ENCODE measurements around the gene SH3RF2. TPM values are rescaled to one million over a fixed set of nuclear protein-coding genes. Genes with fewer than 3 reads are reported as not detected.

The SH3RF2 gene
- total RNA-seq, 4 donors from 2014 or later = 67.9 to 172 (median 96.3) TPM

DNA sequence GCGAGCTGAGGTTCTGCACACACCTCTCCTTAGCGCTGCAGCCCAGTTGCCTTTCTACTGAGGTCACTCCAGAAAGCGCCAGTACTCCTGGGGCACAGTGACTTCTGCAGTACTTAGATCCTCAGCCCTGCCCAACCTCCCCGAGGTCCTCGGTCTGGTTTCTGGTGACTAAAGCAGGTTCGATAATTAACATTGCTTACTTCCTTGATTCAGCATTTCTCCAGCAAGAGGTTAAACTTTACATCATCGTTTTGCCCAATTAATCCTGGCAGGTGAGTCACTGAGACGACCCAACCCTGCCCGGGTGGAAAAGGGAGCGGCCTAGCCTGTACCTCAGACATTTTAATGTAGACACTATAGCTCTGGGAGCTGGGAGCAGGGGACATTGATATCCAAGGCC, 91.4 kb downstream of the SH3RF2 start:
- TF ChIP-seq POLR2A (IDR thresholded peaks at IDR 0.05) (peak; percentile 34), POLR2AphosphoS5 (IDR thresholded peaks at IDR 0.05) (peak in 1 of 3 donors; percentile 65)
- TF ChIP-seq, protein P1, sequence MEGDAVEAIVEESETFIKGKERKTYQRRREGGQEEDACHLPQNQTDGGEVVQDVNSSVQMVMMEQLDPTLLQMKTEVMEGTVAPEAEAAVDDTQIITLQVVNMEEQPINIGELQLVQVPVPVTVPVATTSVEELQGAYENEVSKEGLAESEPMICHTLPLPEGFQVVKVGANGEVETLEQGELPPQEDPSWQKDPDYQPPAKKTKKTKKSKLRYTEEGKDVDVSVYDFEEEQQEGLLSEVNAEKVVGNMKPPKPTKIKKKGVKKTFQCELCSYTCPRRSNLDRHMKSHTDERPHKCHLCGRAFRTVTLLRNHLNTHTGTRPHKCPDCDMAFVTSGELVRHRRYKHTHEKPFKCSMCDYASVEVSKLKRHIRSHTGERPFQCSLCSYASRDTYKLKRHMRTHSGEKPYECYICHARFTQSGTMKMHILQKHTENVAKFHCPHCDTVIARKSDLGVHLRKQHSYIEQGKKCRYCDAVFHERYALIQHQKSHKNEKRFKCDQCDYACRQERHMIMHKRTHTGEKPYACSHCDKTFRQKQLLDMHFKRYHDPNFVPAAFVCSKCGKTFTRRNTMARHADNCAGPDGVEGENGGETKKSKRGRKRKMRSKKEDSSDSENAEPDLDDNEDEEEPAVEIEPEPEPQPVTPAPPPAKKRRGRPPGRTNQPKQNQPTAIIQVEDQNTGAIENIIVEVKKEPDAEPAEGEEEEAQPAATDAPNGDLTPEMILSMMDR (IDR thresholded peaks at IDR 0.05) = no peak

DNA sequence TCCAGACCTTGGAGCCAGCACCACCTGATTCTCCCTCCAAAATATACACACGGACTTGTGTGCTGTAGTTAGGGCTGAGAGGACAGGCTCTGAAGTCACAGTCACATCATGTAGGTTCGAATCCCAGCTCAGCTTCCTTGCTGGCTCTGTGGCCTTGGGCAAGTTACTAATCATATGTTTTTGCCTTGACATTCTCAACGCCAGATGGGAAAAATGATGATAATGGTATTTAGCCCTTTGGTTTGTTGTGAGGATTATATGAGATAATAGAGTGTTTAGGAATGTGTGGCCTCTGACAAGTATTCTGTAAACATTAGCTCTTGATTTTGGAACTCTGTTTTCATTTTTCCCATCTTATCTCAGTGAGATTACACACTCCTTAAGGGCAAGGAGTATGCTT, 96.5 kb downstream of the SH3RF2 start:
- no peaks in the 10 kb centered on the region for H3K27me3 ChIP-seq
- no peak overlapping the region for H3K27ac ChIP-seq
- H3K4me3 ChIP-seq = no peak overlapping the region
- 77 to 85% methylated on average over 3 of the region's 3 CpGs for WGBS, 2 donors (ENCODE audit: low coverage in 1 of 2)
- H3K36me3 ChIP-seq = no peaks in the 10 kb centered on the region
- peaks cover 0 to 3% (median 0%) of the 10 kb centered on the region in 4 donors for H3K4me1 ChIP-seq
- DNase-seq = no peak
- intact Hi-C loops (cut with DNase I; ENCODE audit: low total_unique reads) (no loop called here), in situ Hi-C loops (cut with MboI; ENCODE audit: low pct_ligation_motif_present in 1 of 4, low pct_unique_long_range_greater_than_20kb in 1 of 4, low sequenced_read_pairs in 3 of 4) (no loop called here)
- no peak for TF ChIP-seq POLR2A (IDR thresholded peaks at IDR 0.05)
- TF ChIP-seq, protein P1 (IDR thresholded peaks at IDR 0.05) = no peak
- no peaks in the 10 kb centered on the region for H3K9me3 ChIP-seq

More for the DNA sequence above, 91.4 kb downstream of the SH3RF2 start:
- intact Hi-C loops (cut with DNase I; ENCODE audit: low total_unique reads) = no loop called here
- H3K27me3 ChIP-seq = no peaks in the 10 kb centered on the region
- peak overlapping the region; percentile 67 to 84 (median 82) for H3K27ac ChIP-seq
- WGBS, 2 donors (ENCODE audit: low coverage in 1 of 2) = 39% methylated on average over 10 of the region's 10 CpGs; no CpG with 5 or more reads in 1 of the 2 donors
- DNase-seq = peak; percentile 84
- in situ Hi-C loops (cut with MboI; ENCODE audit: low pct_ligation_motif_present in 1 of 4, low pct_unique_long_range_greater_than_20kb in 1 of 4, low sequenced_read_pairs in 3 of 4) = no loop called here
- H3K36me3 ChIP-seq = no peaks in the 10 kb centered on the region
- H3K9me3 ChIP-seq = no peaks in the 10 kb centered on the region
- no peak overlapping the region for H3K4me3 ChIP-seq
- peaks cover 0 to 34% (median 20%) of the 10 kb centered on the region in 4 donors for H3K4me1 ChIP-seq

DNA sequence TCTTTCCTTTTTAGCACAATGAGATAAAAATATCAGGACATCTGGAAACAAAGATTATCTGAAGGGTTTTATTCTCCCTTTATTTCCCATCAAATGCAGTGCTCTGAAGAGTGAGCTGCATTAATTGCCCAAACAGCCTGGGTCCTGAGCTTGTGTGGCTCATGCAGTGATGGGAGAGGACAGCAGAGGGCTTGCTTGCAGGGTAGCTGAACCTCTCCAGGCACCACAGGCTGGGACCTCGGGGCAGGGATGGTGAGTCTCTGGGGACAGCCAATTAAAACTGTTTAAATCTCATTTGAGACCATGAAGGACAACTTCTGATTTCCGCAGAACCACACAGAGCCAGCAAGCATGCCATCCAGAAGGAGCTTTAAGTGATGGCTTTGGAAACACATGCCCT, 97.7 kb downstream of the SH3RF2 start:
- H3K27ac ChIP-seq = no peak overlapping the region
- peaks cover 0 to 9% (median 3%) of the 10 kb centered on the region in 4 donors for H3K4me1 ChIP-seq
- TF ChIP-seq, protein P1 (IDR thresholded peaks at IDR 0.05) = no peak
- TF ChIP-seq POLR2A (IDR thresholded peaks at IDR 0.05) = no peak
- no peak for TF ChIP-seq POLR2AphosphoS5 (IDR thresholded peaks at IDR 0.05)
- no peak for TF ChIP-seq EP300 (IDR thresholded peaks at IDR 0.05; ENCODE audit: low read depth)
- 60 to 63% methylated on average over 1 to 2 of the region's 2 CpGs for WGBS, 2 donors (ENCODE audit: low coverage in 1 of 2)
- H3K9me3 ChIP-seq = no peaks in the 10 kb centered on the region
- in situ Hi-C loops (cut with MboI; ENCODE audit: low pct_ligation_motif_present in 1 of 4, low pct_unique_long_range_greater_than_20kb in 1 of 4, low sequenced_read_pairs in 3 of 4) (no loop called here), intact Hi-C loops (cut with DNase I; ENCODE audit: low total_unique reads) (no loop called here)
- no peaks in the 10 kb centered on the region for H3K36me3 ChIP-seq
- DNase-seq = no peak
- no peak overlapping the region for H3K4me3 ChIP-seq
- no peaks in the 10 kb centered on the region for H3K27me3 ChIP-seq

DNA sequence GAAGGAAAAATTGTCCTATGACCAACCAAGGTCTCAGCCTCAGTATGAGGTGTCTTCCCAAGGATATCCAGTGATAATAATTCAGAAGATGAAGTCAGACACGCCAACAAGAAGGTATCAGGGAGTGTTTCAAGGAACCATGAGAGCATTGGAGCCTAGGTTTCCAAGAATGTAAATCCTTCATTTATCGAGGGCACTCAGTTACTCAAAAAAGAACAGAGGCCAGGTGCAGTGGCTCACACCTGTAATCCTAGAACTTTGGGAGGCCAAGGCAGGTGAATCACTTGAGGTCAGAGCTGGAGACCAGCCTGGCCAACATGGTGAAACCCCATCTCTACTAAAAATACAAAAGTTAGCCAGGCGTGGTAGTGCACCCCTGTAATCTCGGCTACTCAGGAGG, 98.2 kb downstream of the SH3RF2 start:
- H3K27ac ChIP-seq = no peak overlapping the region
- H3K36me3 ChIP-seq = no peaks in the 10 kb centered on the region
- no peak overlapping the region for H3K4me3 ChIP-seq
- peaks cover 0 to 14% (median 4%) of the 10 kb centered on the region in 4 donors for H3K4me1 ChIP-seq
- TF ChIP-seq, protein P1 (IDR thresholded peaks at IDR 0.05) = no peak
- TF ChIP-seq POLR2AphosphoS5 (IDR thresholded peaks at IDR 0.05) = no peak
- TF ChIP-seq POLR2A (IDR thresholded peaks at IDR 0.05) = no peak
- no peak for TF ChIP-seq EP300 (IDR thresholded peaks at IDR 0.05; ENCODE audit: low read depth)
- H3K9me3 ChIP-seq = no peaks in the 10 kb centered on the region
- no peak for DNase-seq
- H3K27me3 ChIP-seq = no peaks in the 10 kb centered on the region
- intact Hi-C loops (cut with DNase I; ENCODE audit: low total_unique reads) (no loop called here), in situ Hi-C loops (cut with MboI; ENCODE audit: low pct_ligation_motif_present in 1 of 4, low pct_unique_long_range_greater_than_20kb in 1 of 4, low sequenced_read_pairs in 3 of 4) (no loop called here)
- WGBS, 2 donors (ENCODE audit: low coverage in 1 of 2) = 77 to 86% methylated on average over 3 to 4 of the region's 4 CpGs
